PC-9 (cell line): ENCODE results near the gene CCDC85A. TPM values are rescaled to one million over a fixed set of nuclear protein-coding genes. Genes with fewer than 3 reads are reported as not detected.

Source experiments
- BruUV-seq: library from RNA; stranded (reverse); fragments of 400-500 nt; replicated peaks from 2 replicates; lab custom pipeline; 2021; lab: Mats Ljungman, UMichigan
- CTCF ChIA-PET: fragments of 300-600 bp; sonication (Branson Sonifier 250); formaldehyde crosslinking; loops from one replicate; lab custom pipeline; 2022; ENCODE audit warnings: antibody characterized with exemption; lab: Charles Lee
- POLR2A ChIA-PET: fragments of 300-600 bp; sonication (Branson Sonifier 250); formaldehyde crosslinking; loops from one replicate; lab custom pipeline; 2022; ENCODE audit warnings: antibody characterized with exemption; ENCODE audit not compliant: unreplicated experiment; lab: Charles Lee
- DNase-seq, 2 experiments: peaks; one replicate each; pipeline versions ENCODE4 v3.0.0 to v3.0.0-alpha.2; 2015 to 2022; ENCODE audit warnings: mixed read lengths in 1 of 2
- H2AFZ ChIP-seq: fragments of 200-600 bp; sonication (generic); 2 replicates; pipeline ENCODE4 v1.8.1; 2017; ENCODE audit warnings: antibody characterized with exemption
- H3F3A ChIP-seq: fragments of 200-600 bp; sonication (generic); 2 replicates; pipeline ENCODE4 v1.8.1; 2017; ENCODE audit warnings: antibody characterized with exemption, mild to moderate bottlenecking, low read depth; ENCODE audit not compliant: insufficient read depth
- H3K27ac ChIP-seq: fragments of 200-600 bp; sonication (generic); 2 replicates; pipeline ENCODE4 v1.6.1; 2016; ENCODE audit warnings: mixed run types
- H3K27me3 ChIP-seq: fragments of 200-600 bp; sonication (generic); 2 replicates; pipeline ENCODE4 v1.6.1; 2016; ENCODE audit warnings: low read depth, mixed run types; ENCODE audit not compliant: insufficient read depth
- H3K36me3 ChIP-seq: fragments of 200-600 bp; sonication (generic); 2 replicates; pipeline ENCODE4 v1.6.1; 2016; ENCODE audit warnings: low read depth, mixed run types
- H3K4me1 ChIP-seq: fragments of 200-600 bp; sonication (generic); replicated peaks from 2 replicates; pipeline ENCODE4 v1.6.1; 2016; ENCODE audit warnings: mixed run types; ENCODE audit not compliant: insufficient read depth
- H3K4me2 ChIP-seq: fragments of 200-600 bp; sonication (generic); 2 replicates; pipeline ENCODE4 v1.6.1; 2017; ENCODE audit warnings: mixed run types
- H3K4me3 ChIP-seq: fragments of 200-600 bp; sonication (generic); 2 replicates; pipeline ENCODE4 v1.6.1; 2016; ENCODE audit warnings: mixed run types
- H3K79me2 ChIP-seq: fragments of 200-600 bp; sonication (generic); 2 replicates; pipeline ENCODE4 v1.6.1; 2017; ENCODE audit warnings: low read depth, mixed run types
- H3K9me2 ChIP-seq: fragments of 200-600 bp; sonication (generic); 2 replicates; pipeline ENCODE4 v1.8.1; 2017; ENCODE audit warnings: mild to moderate bottlenecking; ENCODE audit not compliant: insufficient read depth
- H3K9me3 ChIP-seq: fragments of 200-600 bp; sonication (generic); 2 replicates; pipeline ENCODE4 v1.8.1; 2016; ENCODE audit warnings: low read depth; ENCODE audit not compliant: insufficient read depth
- H4K20me1 ChIP-seq: fragments of 200-600 bp; sonication (generic); 2 replicates; pipeline ENCODE4 v1.8.1; 2017; ENCODE audit not compliant: insufficient read depth
- CTCF ChIP-seq: fragments of 200-600 bp; sonication (generic); conservative IDR thresholded peaks from 2 replicates; pipeline ENCODE4 v1.6.1; 2017; ENCODE audit warnings: mixed run types, antibody characterized with exemption, mild to moderate bottlenecking, moderate library complexity
- EZH2 ChIP-seq: fragments of 200-600 bp; sonication (generic); IDR thresholded peaks from 2 replicates; pipeline ENCODE4 v1.8.0; 2017; ENCODE audit warnings: antibody characterized with exemption, low read depth
- intact Hi-C: fragments of 100-400 bp; cut with micrococcal nuclease; formaldehyde crosslinking; loops from one replicate; pipeline ENCODE4 v1.10.0; 2022; ENCODE audit not compliant: unreplicated experiment
- total RNA-seq: library from RNA; stranded (reverse); gene quantifications from 2 replicates; pipeline ENCODE4 v1.2.3, GENCODE V29; 2021

The CCDC85A gene
- total RNA-seq, 1 experiment from 2014 or later, result not detected

DNA sequence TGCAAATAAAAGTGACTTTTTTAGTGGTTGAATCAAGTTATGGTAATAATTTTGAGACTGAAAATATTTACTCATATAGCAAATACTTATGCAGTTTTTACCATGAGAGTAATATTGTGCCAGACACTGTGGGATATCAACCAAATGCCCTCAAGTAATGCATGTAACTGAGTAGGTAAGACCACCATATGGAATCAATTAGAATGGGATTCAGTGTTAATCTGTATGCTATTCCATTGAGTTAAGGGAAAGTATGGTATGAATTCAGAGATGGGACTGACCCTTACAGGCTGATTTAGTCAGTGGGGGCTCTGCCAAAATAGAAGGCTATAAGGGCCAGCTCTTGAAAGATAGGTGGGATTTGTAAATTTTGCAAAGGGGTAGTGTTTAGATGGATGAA lies 131.6 kb downstream of the CCDC85A start:
- no peak for DNase-seq
- BruUV-seq, result no TSS peak
- ChIA-PET CTCF (no interaction called here), POLR2A (no interaction called here)
- no peak overlapping the region for H2AFZ ChIP-seq
- no peaks in the 10 kb centered on the region for H3F3A ChIP-seq
- H3K36me3 ChIP-seq, result no peaks in the 10 kb centered on the region
- no peak overlapping the region for H3K4me3 ChIP-seq
- no peaks in the 10 kb centered on the region for H3K4me1 ChIP-seq
- H4K20me1 ChIP-seq, result no peaks in the 10 kb centered on the region
- intact Hi-C loops, result no loop called here
- no peaks in the 10 kb centered on the region for H3K9me3 ChIP-seq
- no peaks in the 10 kb centered on the region for H3K27me3 ChIP-seq
- no peak overlapping the region for H3K27ac ChIP-seq
- no peak overlapping the region for H3K4me2 ChIP-seq
- H3K9me2 ChIP-seq, result no peaks in the 10 kb centered on the region
- H3K79me2 ChIP-seq, result no peaks in the 10 kb centered on the region
- TF ChIP-seq CTCF (no peak), EZH2 (no peak)

DNA sequence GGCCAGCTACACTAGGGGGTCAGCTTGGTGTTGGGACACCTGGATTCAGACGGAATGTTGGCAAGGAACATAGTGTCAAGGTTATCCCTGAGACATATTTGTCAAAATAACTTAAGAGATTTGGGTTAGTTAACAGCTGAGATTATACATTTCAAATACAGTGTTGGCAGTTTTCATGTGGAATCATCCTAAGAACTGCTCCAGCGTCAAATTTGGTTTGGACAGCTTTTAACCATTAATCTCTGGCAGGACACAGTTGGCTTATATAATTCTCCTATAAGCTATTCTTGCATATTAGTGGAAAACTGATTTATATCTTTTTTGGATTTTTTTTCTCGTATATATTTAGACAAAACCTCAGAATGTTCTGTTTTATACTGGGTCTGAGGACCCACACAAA lies 132.2 kb downstream of the CCDC85A start:
- no TSS peak for BruUV-seq
- no peaks in the 10 kb centered on the region for H3K9me2 ChIP-seq
- H3K4me1 ChIP-seq, result no peaks in the 10 kb centered on the region
- intact Hi-C loops, result no loop called here
- no peaks in the 10 kb centered on the region for H3K27me3 ChIP-seq
- H3K9me3 ChIP-seq, result no peaks in the 10 kb centered on the region
- no peak for DNase-seq
- H3K27ac ChIP-seq, result no peak overlapping the region
- CTCF ChIA-PET, result no interaction called here
- TF ChIP-seq EZH2, result no peak
- no peak for TF ChIP-seq CTCF
- POLR2A ChIA-PET, result no interaction called here
- no peaks in the 10 kb centered on the region for H3K79me2 ChIP-seq
- no peak overlapping the region for H3K4me3 ChIP-seq
- H4K20me1 ChIP-seq, result no peaks in the 10 kb centered on the region
- H2AFZ ChIP-seq, result no peak overlapping the region
- no peaks in the 10 kb centered on the region for H3K36me3 ChIP-seq
- no peak overlapping the region for H3K4me2 ChIP-seq
- no peaks in the 10 kb centered on the region for H3F3A ChIP-seq

DNA sequence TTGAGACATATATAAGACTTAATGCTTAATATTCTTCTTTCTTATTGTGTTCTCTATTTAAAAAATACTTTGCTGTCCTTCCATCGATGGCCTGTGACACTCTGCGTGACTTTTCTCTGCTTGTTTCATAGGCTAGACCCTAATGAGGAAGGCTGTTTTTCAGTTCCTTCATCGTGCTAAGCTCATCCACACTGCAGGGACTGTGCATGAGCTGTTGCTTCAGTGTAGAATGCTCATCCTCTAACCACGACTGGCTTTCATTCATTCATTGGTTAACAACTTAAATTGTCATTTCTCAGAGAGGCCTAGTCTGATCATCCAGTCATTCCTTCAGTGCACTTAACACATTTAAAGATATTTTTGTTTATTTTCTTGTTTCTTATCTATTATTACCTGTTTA lies 134.4 kb downstream of the CCDC85A start:
- H3K9me3 ChIP-seq, result no peaks in the 10 kb centered on the region
- no peaks in the 10 kb centered on the region for H3K79me2 ChIP-seq
- DNase-seq, result no peak
- no peak overlapping the region for H3K27ac ChIP-seq
- no peaks in the 10 kb centered on the region for H3K27me3 ChIP-seq
- no peaks in the 10 kb centered on the region for H3F3A ChIP-seq
- no peak overlapping the region for H3K4me3 ChIP-seq
- POLR2A ChIA-PET, result no interaction called here
- CTCF ChIA-PET, result no interaction called here
- TF ChIP-seq EZH2, result no peak
- no peak for TF ChIP-seq CTCF
- no peaks in the 10 kb centered on the region for H3K4me1 ChIP-seq
- no peak overlapping the region for H2AFZ ChIP-seq
- H3K36me3 ChIP-seq, result no peaks in the 10 kb centered on the region
- H3K4me2 ChIP-seq, result no peak overlapping the region
- H4K20me1 ChIP-seq, result no peaks in the 10 kb centered on the region
- H3K9me2 ChIP-seq, result no peaks in the 10 kb centered on the region
- no TSS peak for BruUV-seq
- intact Hi-C loops, result no loop called here
